ENCODE data around the gene ADAMTS19.

ADAMTS19 gene

DNA sequence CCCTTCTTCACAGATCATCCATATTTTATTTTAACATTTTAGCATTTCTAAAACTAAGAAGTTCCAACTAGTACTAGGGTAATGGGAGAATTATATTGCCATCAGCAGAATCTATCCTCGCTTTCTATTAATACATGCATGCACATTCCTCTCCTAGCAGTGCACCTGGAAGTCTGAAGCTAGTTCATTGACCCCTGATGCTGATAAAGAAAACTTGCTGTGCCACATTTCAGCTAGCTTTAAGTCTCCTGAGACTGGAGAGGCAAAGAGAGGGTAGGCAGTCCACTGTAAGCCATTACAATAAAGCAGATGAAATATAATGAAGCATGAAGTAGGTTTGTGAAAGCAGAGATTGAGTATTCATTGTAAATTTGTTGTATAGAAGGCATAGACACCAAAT, 303.6 kb downstream of the ADAMTS19 start:
- no peak for DNase-seq (ENCODE audit: low read depth in 1 of 2, low spot score in 1 of 2)

DNA sequence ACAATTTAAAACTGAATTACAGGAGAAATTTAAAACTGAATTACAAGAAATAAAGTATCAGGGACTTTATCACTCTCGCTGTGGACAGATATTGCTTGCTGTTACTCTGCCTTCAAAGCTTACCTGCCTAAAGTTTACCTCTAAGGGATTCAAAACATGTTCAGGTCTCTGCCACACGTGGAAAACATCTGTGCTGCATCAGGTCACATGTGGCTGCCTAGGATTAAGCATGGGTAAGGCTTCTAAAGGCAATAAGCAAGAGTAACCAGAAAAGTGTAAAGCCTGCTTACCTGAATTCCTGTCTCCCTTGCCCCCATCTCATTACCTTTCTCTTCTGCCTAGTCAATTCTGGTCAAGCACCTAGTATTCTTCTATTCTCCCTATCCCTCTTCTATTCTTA, 306.7 kb downstream of the ADAMTS19 start:
- DNase-seq (ENCODE audit: low read depth in 1 of 2, low spot score in 1 of 2) = no peak

DNA sequence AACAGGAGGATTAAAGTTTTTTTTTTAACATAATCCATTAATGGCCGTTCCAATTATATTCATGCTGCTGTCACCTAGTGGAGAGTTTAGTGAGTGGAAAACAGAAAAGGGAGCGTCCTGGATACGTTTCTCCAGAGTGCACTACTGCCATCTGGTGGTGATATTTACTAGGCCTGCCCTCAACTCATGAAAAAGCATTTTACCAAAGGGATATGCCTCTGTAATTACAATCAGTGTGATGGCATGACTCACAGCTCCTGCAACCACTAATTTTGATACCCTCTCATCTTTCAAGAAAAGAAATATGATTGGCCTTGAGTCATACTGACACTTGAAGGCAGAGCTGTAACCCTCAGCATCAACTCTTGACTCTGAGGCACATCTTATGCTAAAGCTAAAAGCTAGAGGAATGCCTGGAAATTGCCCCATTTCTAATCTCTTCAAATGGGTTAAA, 307.9 kb downstream of the ADAMTS19 start:
- no peak for DNase-seq (ENCODE audit: low read depth in 1 of 2, low spot score in 1 of 2)

GRCh38 chr5:129768735-129769134, 308.6 kb downstream of the ADAMTS19 start:
- no peak for DNase-seq (ENCODE audit: low read depth in 1 of 2, low spot score in 1 of 2)

GRCh38 chr5:129770024-129770820, 310.1 kb downstream of the ADAMTS19 start:
- DNase-seq (ENCODE audit: low read depth in 1 of 2, low spot score in 1 of 2) = no peak

- no peak for DNase-seq (ENCODE audit: low read depth in 1 of 2, low spot score in 1 of 2)
Observed at GRCh38 chr5:129771058-129771838, 311.1 kb downstream of the ADAMTS19 start.

GRCh38 chr5:129773376-129773775, 313.3 kb downstream of the ADAMTS19 start:
- no peak for DNase-seq (ENCODE audit: low read depth in 1 of 2, low spot score in 1 of 2)

DNA sequence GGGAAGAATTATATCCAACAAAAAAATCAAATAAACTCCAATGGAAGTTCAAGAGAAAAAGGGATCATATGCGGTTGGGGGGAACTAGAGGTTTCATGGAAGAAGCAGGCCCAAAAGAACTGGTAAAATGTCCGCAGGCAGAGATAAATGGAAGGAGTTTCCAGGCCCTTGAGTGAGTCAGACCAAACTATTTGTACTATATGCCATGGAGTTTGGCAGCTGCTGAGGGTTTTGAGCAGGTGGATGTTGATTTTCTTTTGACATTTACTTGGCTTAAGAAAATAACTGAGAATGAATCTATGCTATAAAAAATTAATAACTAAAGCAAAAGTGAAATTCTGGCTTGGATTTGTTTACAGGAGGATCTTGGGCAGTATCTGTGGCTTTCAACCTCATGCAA, 321.5 kb downstream of the ADAMTS19 start:
- DNase-seq (ENCODE audit: low read depth in 1 of 2, low spot score in 1 of 2) = no peak
